Neuronal stem cell (in vitro differentiated cells): ENCODE results near the gene C7orf25.

Source experiments
- DNase-seq: peaks from one replicate; pipeline ENCODE4 v3.0.0-alpha.2; 2013; ENCODE audit warnings: low spot score
- H2AFZ ChIP-seq: one replicate; pipeline ENCODE4 v1.6.1; 2013; ENCODE audit warnings: mild to moderate bottlenecking, low read length, inconsistent platforms
- H2AK5ac ChIP-seq: 2 replicates; pipeline ENCODE4 v1.6.1; 2013; ENCODE audit warnings: low read depth, mild to moderate bottlenecking, inconsistent platforms, low read length, moderate library complexity, mixed read lengths
- H2BK120ac ChIP-seq: 2 replicates; pipeline ENCODE4 v1.6.1; 2013; ENCODE audit warnings: low read depth, mild to moderate bottlenecking, inconsistent platforms, low read length, moderate library complexity, mixed read lengths
- H2BK12ac ChIP-seq: one replicate; pipeline ENCODE4 v1.6.1; 2013; ENCODE audit warnings: low read length, inconsistent platforms
- H2BK15ac ChIP-seq: 2 replicates; pipeline ENCODE4 v1.6.1; 2013; ENCODE audit warnings: mild to moderate bottlenecking, low read length, inconsistent platforms, mixed read lengths
- H2BK5ac ChIP-seq: one replicate; pipeline ENCODE4 v1.6.1; 2013; ENCODE audit warnings: inconsistent platforms, mild to moderate bottlenecking, low read length, moderate library complexity
- H3K14ac ChIP-seq: one replicate; pipeline ENCODE4 v1.6.1; 2013; ENCODE audit warnings: low read length, inconsistent platforms
- H3K18ac ChIP-seq: 2 replicates; pipeline ENCODE4 v1.6.1; 2013; ENCODE audit warnings: low read length, inconsistent platforms
- H3K23ac ChIP-seq: 2 replicates; pipeline ENCODE4 v1.6.1; 2013; ENCODE audit warnings: low read depth, mild to moderate bottlenecking, mixed read lengths, low read length, inconsistent platforms; ENCODE audit not compliant: poor library complexity
- H3K27ac ChIP-seq: replicated peaks from 3 replicates; pipeline ENCODE4 v1.5.1; 2013; ENCODE audit warnings: low read length, inconsistent platforms
- H3K27me3 ChIP-seq, 3 experiments: 2 replicates each; pipeline ENCODE4 v1.6.1; 2013; ENCODE audit warnings: low read length in 3 of 3, mild to moderate bottlenecking in 2 of 3, inconsistent platforms in 1 of 3, low read depth in 1 of 3, mixed read lengths in 1 of 3, moderate library complexity in 1 of 3; ENCODE audit not compliant: control insufficient read depth in 3 of 3, insufficient read depth in 3 of 3
- H3K36me3 ChIP-seq, 2 donors: replicated peaks in 1 of 2; 2 replicates each; pipeline ENCODE4 v1.6.1; 2013; ENCODE audit warnings: low read length in 2 of 2; ENCODE audit not compliant: control insufficient read depth in 2 of 2, insufficient read depth in 2 of 2
- H3K4ac ChIP-seq: 2 replicates; pipeline ENCODE4 v1.6.1; 2013; ENCODE audit warnings: inconsistent platforms, mild to moderate bottlenecking, low read length, moderate library complexity
- H3K4me1 ChIP-seq, 2 donors: 1 replicate in 1 of 2; 2 replicates in 1 of 2; pipeline ENCODE4 v1.6.1; 2013; ENCODE audit warnings: low read length in 2 of 2, low read depth in 1 of 2; ENCODE audit not compliant: control insufficient read depth in 2 of 2, insufficient read depth in 1 of 2
- H3K4me2 ChIP-seq: one replicate; pipeline ENCODE4 v1.6.1; 2013; ENCODE audit warnings: mild to moderate bottlenecking, low read length, inconsistent platforms; ENCODE audit not compliant: insufficient read depth, poor library complexity, severe bottlenecking
- H3K4me3 ChIP-seq, 2 donors: 2 replicates each; pipeline ENCODE4 v1.5.1; 2013; ENCODE audit warnings: low read length in 2 of 2, mild to moderate bottlenecking in 2 of 2, inconsistent platforms in 1 of 2, moderate library complexity in 1 of 2
- H3K79me1 ChIP-seq: one replicate; pipeline ENCODE4 v1.6.1; 2013; ENCODE audit warnings: low read depth, mild to moderate bottlenecking, inconsistent platforms, low read length, moderate library complexity
- H3K9ac ChIP-seq: one replicate; pipeline ENCODE4 v1.6.1; 2013; ENCODE audit warnings: mild to moderate bottlenecking, low read depth, low read length, inconsistent platforms; ENCODE audit not compliant: poor library complexity
- H3K9me3 ChIP-seq, 2 donors: replicated peaks in 1 of 2; 2 replicates each; pipeline versions ENCODE3 to v1.6.1; 2013; ENCODE audit warnings: low read length in 2 of 2, mild to moderate bottlenecking in 2 of 2, inconsistent platforms in 1 of 2, low read depth in 1 of 2, mixed read lengths in 1 of 2, moderate library complexity in 1 of 2; ENCODE audit not compliant: control insufficient read depth in 2 of 2, insufficient read depth in 1 of 2
- H4K8ac ChIP-seq: one replicate; pipeline ENCODE4 v1.6.1; 2013; ENCODE audit warnings: low read depth, mild to moderate bottlenecking, inconsistent platforms, low read length, moderate library complexity
- H4K91ac ChIP-seq: one replicate; pipeline ENCODE4 v1.6.1; 2013; ENCODE audit warnings: low read length, low read depth, mild to moderate bottlenecking, inconsistent platforms; ENCODE audit not compliant: poor library complexity
- WGBS, 2 donors: extraction: QIAGEN DNeasy Blood & Tissue Kit; methylation state at CpG; one replicate each; pipeline ENCODE4 v1.1.7; 2013; ENCODE audit warnings: missing lambda C conversion rate in 2 of 2, mixed read lengths in 1 of 2; ENCODE audit not compliant: insufficient read length in 2 of 2, insufficient replicate concordance in 1 of 2; ENCODE audit errors: extremely low coverage in 2 of 2; 5-methylcytosine and 5-hydroxymethylcytosine counted together

Gene C7orf25

DNA sequence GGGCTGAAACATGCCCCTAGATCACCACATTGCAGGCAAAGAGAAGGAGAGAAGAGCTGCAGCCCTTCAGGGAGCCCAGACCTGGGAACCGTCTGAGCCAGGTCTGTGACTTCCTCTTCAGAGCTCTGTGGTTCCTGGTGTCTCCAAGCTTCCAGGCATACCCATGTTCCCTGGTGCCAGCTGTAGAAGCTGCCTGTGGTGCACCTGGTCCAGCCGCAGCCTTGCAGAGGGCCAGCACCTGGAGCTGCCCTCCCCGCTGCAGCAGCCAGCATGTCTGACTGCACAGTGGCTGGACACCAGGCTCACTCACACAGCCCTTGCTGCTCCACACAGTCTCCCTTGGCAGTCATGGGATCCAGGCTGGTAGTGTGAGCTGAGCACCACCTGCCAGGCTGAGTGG, 33.6 kb downstream of the C7orf25 start:
- Histone ChIP-seq H4K91ac (no peak overlapping the region), H3K23ac (peak overlapping the region; percentile 96), H3K36me3 (no peaks in the 10 kb centered on the region), H3K4me3 (peak overlapping the region in 1 of 2 donors; percentile 23), H2BK120ac (no peak overlapping the region), H2BK15ac (no peak overlapping the region), H3K4me2 (no peak overlapping the region), H3K9me3 (peaks cover 0 to 13% of the 10 kb centered on the region in 2 donors), H3K9ac (no peak overlapping the region), H3K27me3 (no peaks in the 10 kb centered on the region), H3K18ac (peak overlapping the region; percentile 44), H2AK5ac (no peak overlapping the region), H3K4me1 (no peaks in the 10 kb centered on the region), H2BK12ac (no peak overlapping the region), H3K4ac (no peak overlapping the region), H2AFZ (no peak overlapping the region), H3K79me1 (no peaks in the 10 kb centered on the region), H3K14ac (no peak overlapping the region), H3K27ac (no peak overlapping the region), H2BK5ac (no peak overlapping the region), H4K8ac (no peak overlapping the region)
- no CpG with 5 or more reads among the region's 3 CpGs for WGBS, 2 donors
- DNase-seq = no peak

DNA sequence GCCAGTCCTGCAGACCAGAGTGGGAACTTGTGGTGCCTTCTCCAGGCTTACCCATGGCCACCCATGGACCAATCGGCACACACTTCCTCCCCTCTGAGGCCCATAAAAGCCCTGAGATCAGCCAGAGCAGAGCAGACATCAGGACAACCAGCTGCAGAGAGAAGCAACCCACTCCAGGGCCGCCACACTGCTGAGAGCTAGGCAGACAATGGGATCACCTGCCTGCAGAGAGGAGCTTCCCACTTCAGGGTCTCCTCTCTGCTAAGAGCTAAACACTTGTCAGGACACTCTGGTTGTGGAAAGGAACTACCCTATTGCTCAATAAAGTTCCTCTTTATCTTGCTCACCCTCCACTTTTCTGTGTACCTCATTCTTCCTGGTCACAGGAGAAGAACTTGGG, 34.0 kb downstream of the C7orf25 start:
- Histone ChIP-seq H3K4me2 (no peak overlapping the region), H4K91ac (no peak overlapping the region), H3K79me1 (no peaks in the 10 kb centered on the region), H4K8ac (no peak overlapping the region), H3K9ac (no peak overlapping the region), H2BK5ac (no peak overlapping the region), H3K27ac (no peak overlapping the region), H3K36me3 (no peaks in the 10 kb centered on the region), H2BK15ac (no peak overlapping the region), H3K23ac (no peak overlapping the region), H3K4me1 (no peaks in the 10 kb centered on the region), H3K18ac (no peak overlapping the region), H3K4ac (no peak overlapping the region), H3K14ac (no peak overlapping the region), H2AFZ (no peak overlapping the region), H2BK120ac (no peak overlapping the region), H3K27me3 (no peaks in the 10 kb centered on the region), H3K9me3 (peaks cover 0 to 8% of the 10 kb centered on the region in 2 donors), H3K4me3 (no peak overlapping the region), H2BK12ac (no peak overlapping the region), H2AK5ac (peak overlapping the region; percentile 53)
- no peak for DNase-seq
- whole genome bisulfite sequencing, 2 donors = no CpG with 5 or more reads among the region's 2 CpGs

DNA sequence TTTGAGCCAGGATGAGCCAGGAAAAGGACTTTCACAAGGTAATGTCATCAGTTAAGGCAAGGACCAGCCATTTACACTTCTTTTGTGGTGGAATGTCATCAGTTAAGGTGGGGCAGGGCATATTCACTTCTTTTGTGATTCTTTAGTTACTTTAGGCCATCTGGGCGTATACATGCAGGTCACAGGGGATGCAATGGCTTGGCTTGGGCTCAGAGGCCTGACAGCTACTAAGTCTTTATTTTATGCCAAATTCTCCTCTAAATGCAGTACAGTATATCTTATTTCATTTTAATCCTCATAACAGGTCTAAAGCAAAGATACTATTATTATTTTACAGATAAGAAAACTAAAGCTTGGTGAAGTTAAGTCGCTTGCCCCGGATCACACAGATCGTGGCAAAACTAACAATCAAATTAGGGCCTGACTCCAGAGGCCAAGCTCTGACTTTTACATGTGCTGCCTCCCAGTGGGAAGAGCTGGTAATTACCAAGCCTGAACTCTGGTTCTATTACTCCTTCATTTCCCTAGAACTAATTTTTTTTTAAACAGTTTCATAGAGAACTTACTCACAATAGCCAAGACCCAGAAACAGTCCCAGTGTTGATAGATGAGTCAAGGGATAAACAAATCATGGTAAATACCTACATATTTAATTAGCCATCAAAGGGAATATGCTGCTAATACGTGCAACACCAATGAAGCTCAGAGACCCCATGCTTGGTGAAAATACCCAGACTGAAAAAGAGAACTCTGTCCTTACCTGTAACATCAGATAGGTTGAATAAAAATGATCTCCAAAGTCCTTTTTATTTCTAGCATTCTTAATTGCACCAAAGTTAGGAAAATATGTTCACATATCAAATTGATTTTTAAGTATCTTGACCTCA, 35.4 kb downstream of the C7orf25 start:
- Histone ChIP-seq H3K36me3 (no peaks in the 10 kb centered on the region), H3K27ac (no peak overlapping the region), H3K9ac (no peak overlapping the region), H3K4me2 (no peak overlapping the region), H2BK5ac (no peak overlapping the region), H3K23ac (no peak overlapping the region), H4K91ac (no peak overlapping the region), H4K8ac (no peak overlapping the region), H3K4me3 (no peak overlapping the region), H3K18ac (no peak overlapping the region), H2AK5ac (no peak overlapping the region), H3K14ac (no peak overlapping the region), H3K9me3 (no peaks in the 10 kb centered on the region), H3K79me1 (no peaks in the 10 kb centered on the region), H3K4ac (no peak overlapping the region), H2BK120ac (no peak overlapping the region), H2BK12ac (no peak overlapping the region), H2BK15ac (no peak overlapping the region), H2AFZ (peak overlapping the region; percentile 65), H3K4me1 (no peaks in the 10 kb centered on the region), H3K27me3 (no peaks in the 10 kb centered on the region)
- no CpG with 5 or more reads among the region's 5 CpGs for WGBS, 2 donors
- peak; percentile 46 for DNase-seq

DNA sequence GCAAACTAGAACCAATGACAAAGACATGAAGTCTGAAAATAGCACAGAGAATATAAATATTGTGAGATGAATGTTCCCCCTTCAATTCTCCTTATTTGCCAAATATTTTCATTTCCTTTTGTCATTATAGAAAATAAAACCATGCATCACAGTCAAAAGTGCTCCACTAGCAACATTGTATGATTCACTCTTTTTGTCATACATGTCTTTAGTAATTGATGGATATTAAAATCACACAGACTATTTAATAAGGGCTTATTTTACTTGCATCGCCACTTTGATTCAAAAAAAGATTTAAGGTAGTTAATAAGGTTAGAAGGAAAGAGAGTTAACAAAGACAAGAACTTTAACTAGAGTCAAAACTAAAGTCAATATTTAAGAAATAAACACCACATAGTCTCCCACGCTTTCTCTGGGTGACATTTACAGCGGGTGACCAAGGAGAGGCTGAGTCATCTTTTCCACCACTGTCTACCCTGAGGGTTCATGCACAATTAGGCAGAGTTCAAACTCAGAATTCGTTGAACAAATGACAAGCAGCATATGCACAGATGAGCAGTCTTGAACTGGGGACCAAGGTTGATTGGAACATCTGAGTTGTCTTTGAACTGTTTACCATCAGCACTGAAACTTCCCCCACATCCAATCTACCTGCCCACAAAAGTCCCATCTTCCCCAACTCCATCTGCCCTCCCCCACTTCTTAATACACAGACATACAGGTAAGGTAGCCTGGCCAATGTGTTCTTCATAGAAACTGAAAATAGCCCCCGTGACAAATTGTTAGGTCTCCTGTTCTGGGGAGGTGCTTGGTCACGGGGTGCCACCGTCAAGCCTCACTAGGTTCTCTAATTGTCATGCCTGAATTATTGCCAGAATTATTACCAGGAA, 42.5 kb downstream of the C7orf25 start:
- DNase-seq = no peak
- no peaks in the 10 kb centered on the region for H3K9me3 ChIP-seq
- H2AFZ ChIP-seq = no peak overlapping the region
- H3K14ac ChIP-seq = no peak overlapping the region
- no peaks in the 10 kb centered on the region for H3K27me3 ChIP-seq
- no peak overlapping the region for H3K27ac ChIP-seq
- no peak overlapping the region for H3K4ac ChIP-seq
- no peaks in the 10 kb centered on the region for H3K79me1 ChIP-seq
- no peak overlapping the region for H3K4me3 ChIP-seq
- H2BK120ac ChIP-seq = no peak overlapping the region
- WGBS, 2 donors = no CpG with 5 or more reads among the region's 7 CpGs
- no peak overlapping the region for H3K23ac ChIP-seq
- no peak overlapping the region for H2AK5ac ChIP-seq
- H3K9ac ChIP-seq = no peak overlapping the region
- no peak overlapping the region for H2BK5ac ChIP-seq
- H3K36me3 ChIP-seq = no peaks in the 10 kb centered on the region
- no peak overlapping the region for H2BK12ac ChIP-seq
- no peak overlapping the region for H4K8ac ChIP-seq
- H3K4me2 ChIP-seq = no peak overlapping the region
- H2BK15ac ChIP-seq = no peak overlapping the region
- H3K4me1 ChIP-seq = no peaks in the 10 kb centered on the region
- no peak overlapping the region for H4K91ac ChIP-seq
- no peak overlapping the region for H3K18ac ChIP-seq
